Measurements from ENCODE around the gene DENND4B. TPM values are rescaled to one million over a fixed set of nuclear protein-coding genes. Genes with fewer than 3 reads are reported as not detected.

Gene DENND4B
- polyA plus RNA-seq, 1 of the 3 experiments (the other 2 are of a cell fraction): 29.6 TPM

- 0% methylated on average over 36 of the region's 54 CpGs for WGBS (ENCODE audit: low lambda C conversion rate)
- Histone ChIP-seq H3K4me1 (ENCODE audit: control insufficient read depth in 1 of 2, insufficient read depth in 2 of 2, low read depth in 1 of 2, low read length in 1 of 2) (peaks cover 0 to 36% of the 10 kb centered on the region in 2 experiments; a peak in 2 of 4 replicates), H3K9me3 (no peaks in the 10 kb centered on the region), H2AFZ (ENCODE audit: low read depth) (peak within 1 kb of the TSS; percentile 86), H3K27me3 (ENCODE audit: insufficient read depth) (no peaks in the 10 kb centered on the region), H3K4me3 (ENCODE audit: low read depth in 2 of 2, low read length in 1 of 2) (peak within 1 kb of the TSS; percentile 77 to 91), H3K79me2 (ENCODE audit: insufficient read depth) (peaks cover 52% of the 10 kb centered on the region), H4K20me1 (ENCODE audit: insufficient read depth) (no peaks in the 10 kb centered on the region), H3K9ac (peak within 1 kb of the TSS; percentile 81), H3F3A (replicated peaks; ENCODE audit: insufficient read depth) (peaks cover 29% of the 10 kb centered on the region), H3K27ac (ENCODE audit: low read depth in 2 of 2, low read length in 1 of 2) (peak within 1 kb of the TSS; percentile 70 to 94), H3K9me2 (no peaks in the 10 kb centered on the region), H3K4me2 (peak within 1 kb of the TSS; percentile 93), H3K36me3 (replicated peaks in 1 of 2; ENCODE audit: control insufficient read depth in 1 of 2, insufficient read depth in 2 of 2, low read length in 1 of 2) (peaks cover 12 to 15% of the 10 kb centered on the region in 2 experiments)
- POLR2A ChIA-PET: interaction anchor here (0.9 to 3.4 kb wide), 11 partner anchors 9 to 180 kb away, joined by 3 to 20 read pairs (median 5); partner anchors contain the start of genes DENND4B, JTB and RPS27
- CTCF ChIA-PET: interaction anchor here (1.0 to 8.6 kb wide), 7 partner anchors 15 to 166 kb away, joined by 3 to 50 read pairs (median 4); partner anchors contain the start of genes DENND4B, JTB, RAB13 and RPS27
- peak; percentile 95 for DNase-seq
- TF ChIP-seq ZBTB33 (IDR thresholded peaks at IDR 0.05; ENCODE audit: borderline replicate concordance, low read depth) (peak; percentile 56; the same call in 1 of the 2 replicates), EP300 (IDR thresholded peaks at IDR 0.05; ENCODE audit: borderline replicate concordance in 1 of 2, low read depth in 1 of 2, low read length in 1 of 2) (no peak), TEAD4 (IDR thresholded peaks at IDR 0.05; ENCODE audit: borderline replicate concordance, insufficient read depth) (no peak), JUND (IDR thresholded peaks at IDR 0.05) (no peak), RFX5 (IDR thresholded peaks at IDR 0.05; ENCODE audit: low read length) (no peak), FOXJ3 (CRISPR knock-in tag; IDR thresholded peaks at IDR 0.05) (no peak), TCF12 (IDR thresholded peaks at IDR 0.05) (no peak), YY1 (IDR thresholded peaks at IDR 0.05; ENCODE audit: low read depth) (no peak), RXRA (IDR thresholded peaks at IDR 0.05; ENCODE audit: borderline replicate concordance, low read depth) (no peak), CHD2 (IDR thresholded peaks at IDR 0.05; ENCODE audit: low read length, partially characterized antibody) (peak; percentile 95), FOXM1 (IDR thresholded peaks at IDR 0.05; ENCODE audit: low read depth) (no peak), PBX3 (IDR thresholded peaks at IDR 0.05) (peak; percentile 98), POLR2AphosphoS5 (IDR thresholded peaks at IDR 0.05; ENCODE audit: low read depth, low read length) (peak; percentile 77), RCOR1 (IDR thresholded peaks at IDR 0.05; ENCODE audit: low read length) (no peak), USF2 (IDR thresholded peaks at IDR 0.05; ENCODE audit: borderline replicate concordance, low read depth, low read length) (no peak), SMC3 (IDR thresholded peaks at IDR 0.05; ENCODE audit: low read depth, low read length) (no peak), MAX (IDR thresholded peaks at IDR 0.05; ENCODE audit: low read depth) (0 out of 2 replicates have a peak, but pooled peaks have one; percentile 11), TAF1 (IDR thresholded peaks at IDR 0.05; ENCODE audit: borderline replicate concordance, low read depth, low read length) (peak; percentile 46), IRF3 (IDR thresholded peaks at IDR 0.05; ENCODE audit: low read depth, low read length) (peak; percentile 62), RAD21 (IDR thresholded peaks at IDR 0.05; ENCODE audit: low read length) (no peak), REST (IDR thresholded peaks at IDR 0.05; ENCODE audit: low read depth, low read length) (no peak), FOSL2 (IDR thresholded peaks at IDR 0.05; ENCODE audit: borderline replicate concordance, low read depth) (no peak), SIN3A (IDR thresholded peaks at IDR 0.05; ENCODE audit: borderline replicate concordance, low read depth, low read length) (peak; percentile 29; the same call in 1 of the 2 replicates)
These were observed 16.7 kb upstream of the DENND4B start, which contains the start of gene SLC39A1 for GRCh38 chr1:153963030-153963849. SLC39A1 (minus strand) TSS chr1:153963537; CDS start chr1:153962715, 822 bp downstream.

All from SK-N-SH (cell line).